GM12878 (cell line): ENCODE measurements around the gene CHKA. TPM values are rescaled to one million over a fixed set of nuclear protein-coding genes. Genes with fewer than 3 reads are reported as not detected.

Experiments used
- ATAC-seq: fragments of 200-7000 bp; cut with Tn5 transposase; 3 replicates; pipeline ENCODE4 v1.9.1; 2020; ENCODE audit warnings: mild to moderate bottlenecking, moderate library complexity
- BruUV-seq: library from RNA; stranded (reverse); fragments of 400-500 nt; replicated peaks from 2 replicates; lab custom pipeline; 2021; lab: Mats Ljungman, UMichigan
- CTCF ChIA-PET: fragments of 300-600 bp; sonication (Branson Sonifier 250); formaldehyde crosslinking; extraction: SDS; loops from one replicate; lab custom pipeline; 2021; ENCODE audit warnings: inconsistent platforms; lab: Yijun Ruan, JAX
- POLR2A ChIA-PET: fragments of 350-600 bp; formaldehyde crosslinking; extraction: SDS; loops from one replicate; lab custom pipeline; 2021; ENCODE audit warnings: inconsistent platforms; lab: Charles Lee
- RAD21 ChIA-PET: fragments of 300-600 bp; sonication (Branson Sonifier 250); formaldehyde crosslinking; loops from one replicate; lab custom pipeline; 2023; ENCODE audit warnings: antibody characterized with exemption; ENCODE audit not compliant: unreplicated experiment; lab: Charles Lee
- SMC1A ChIA-PET: fragments of 300-600 bp; sonication (Branson Sonifier 250); formaldehyde crosslinking; loops from one replicate; lab custom pipeline; 2023; ENCODE audit not compliant: unreplicated experiment, uncharacterized antibody; lab: Charles Lee
- DNase-seq: peaks from one replicate; pipeline ENCODE4 v3.0.0-alpha.2; 2011; ENCODE audit warnings: low read depth, low spot score
- FAIRE-seq: peaks from 3 replicates; lab custom pipeline; 2011; peaks lifted over from hg19 to GRCh38; lab: Jason Lieb, UNC
- H2AFZ ChIP-seq: 2 replicates; pipeline ENCODE4 v1.6.0; 2011; ENCODE audit warnings: low read depth, low read length, control low read depth; ENCODE audit not compliant: control insufficient read depth
- H3K27ac ChIP-seq: 2 replicates; pipeline ENCODE4 v1.5.1; 2011; ENCODE audit warnings: control low read depth; ENCODE audit not compliant: control insufficient read depth, insufficient read depth
- H3K27me3 ChIP-seq, 2 experiments: replicated peaks in 1 of 2; 2 replicates each; pipeline versions ENCODE4 v1.6.0 to v1.6.1; 2011; ENCODE audit warnings: low read length in 1 of 2; ENCODE audit not compliant: control insufficient read depth in 2 of 2, insufficient read depth in 2 of 2
- H3K36me3 ChIP-seq, 2 experiments: 2 replicates each; pipeline ENCODE4 v1.5.1; 2011; ENCODE audit warnings: low read length in 1 of 2; ENCODE audit not compliant: control insufficient read depth in 2 of 2, insufficient read depth in 2 of 2
- H3K4me1 ChIP-seq: 2 replicates; pipeline ENCODE4 v1.6.1; 2011; ENCODE audit warnings: mild to moderate bottlenecking, low read length, moderate library complexity, mixed read lengths; ENCODE audit not compliant: control insufficient read depth, insufficient read depth
- H3K4me2 ChIP-seq: 2 replicates; pipeline ENCODE4 v1.6.0; 2011; ENCODE audit warnings: control low read depth; ENCODE audit not compliant: control insufficient read depth, insufficient read depth
- H3K4me3 ChIP-seq: fragments of 200-600 bp; sonication (generic); 2 replicates; pipeline ENCODE4 v1.5.1; 2016
- H3K79me2 ChIP-seq: 2 replicates; pipeline ENCODE4 v1.6.0; 2011; ENCODE audit warnings: low read length; ENCODE audit not compliant: control insufficient read depth, insufficient read depth
- H3K9ac ChIP-seq: 2 replicates; pipeline ENCODE4 v1.8.0; 2011; ENCODE audit warnings: low read length, control low read depth, mixed read lengths; ENCODE audit not compliant: control insufficient read depth, insufficient read depth
- H3K9me3 ChIP-seq: replicated peaks from 3 replicates; pipeline ENCODE4 v1.5.1; 2011; ENCODE audit warnings: mild to moderate bottlenecking, low read length; ENCODE audit not compliant: control insufficient read depth, insufficient read depth
- H4K20me1 ChIP-seq: 2 replicates; pipeline ENCODE4 v1.6.0; 2011; ENCODE audit not compliant: control insufficient read depth, insufficient read depth
- BRCA1 ChIP-seq: IDR thresholded peaks from 2 replicates; pipeline ENCODE4 v1.6.1; 2011; ENCODE audit warnings: low read depth, low read length, improper control_type of control experiment
- ETV6 ChIP-seq, 2 experiments: fragments of 450-650 bp in 1 of 2; IDR thresholded peaks in 1 of 2; conservative IDR thresholded peaks in 1 of 2; 2 replicates each; pipeline ENCODE4 v1.6.1; 2014; ENCODE audit warnings: antibody characterized with exemption in 1 of 2, borderline replicate concordance in 1 of 2, low read depth in 1 of 2, mild to moderate bottlenecking in 1 of 2, moderate library complexity in 1 of 2
- FOS ChIP-seq: IDR thresholded peaks from 3 replicates; pipeline ENCODE4 v1.6.1; 2011; ENCODE audit warnings: borderline replicate concordance; ENCODE audit not compliant: insufficient read length; ENCODE audit errors: extremely low read depth
- GABPA ChIP-seq: IDR thresholded peaks from 2 replicates; pipeline ENCODE4 v1.6.1; 2014; ENCODE audit warnings: antibody characterized with exemption, low read depth, mild to moderate bottlenecking, inconsistent platforms
- MTA2 ChIP-seq: fragments of 450-650 bp; IDR thresholded peaks from 2 replicates; pipeline ENCODE4 v1.6.1; 2016; ENCODE audit warnings: low read depth, mild to moderate bottlenecking, moderate library complexity
- NFYB ChIP-seq: IDR thresholded peaks from 2 replicates; pipeline ENCODE4 v1.6.1; 2011; ENCODE audit warnings: low read depth, mild to moderate bottlenecking, low read length, improper control_type of control experiment, moderate library complexity; ENCODE audit not compliant: insufficient read depth
- NR2F1 ChIP-seq: fragments of 450-650 bp; conservative IDR thresholded peaks from 2 replicates; pipeline ENCODE4 v1.6.1; 2017; ENCODE audit warnings: mild to moderate bottlenecking
- NRF1 ChIP-seq: conservative IDR thresholded peaks from 2 replicates; pipeline ENCODE4 v1.6.1; 2011; ENCODE audit warnings: mild to moderate bottlenecking, low read depth, low read length, improper control_type of control experiment
- PAX5 ChIP-seq: IDR thresholded peaks from 2 replicates; pipeline ENCODE4 v1.6.1; 2011; ENCODE audit warnings: low read depth, low read length, borderline replicate concordance
- RCOR1 ChIP-seq: conservative IDR thresholded peaks from 2 replicates; pipeline ENCODE4 v1.6.1; 2012; ENCODE audit warnings: low read depth, low read length, improper control_type of control experiment
- ZNF622 ChIP-seq: fragments of 450-650 bp; IDR thresholded peaks from 2 replicates; pipeline ENCODE4 v1.6.1; 2017; ENCODE audit warnings: mild to moderate bottlenecking, inconsistent platforms
- WGBS: methylation state at CpG from one replicate; pipeline ENCODE4 v1.1.6; 2016; ENCODE audit warnings: low lambda C conversion rate; ENCODE audit not compliant: insufficient replicate concordance, insufficient coverage; ENCODE audit errors: missing lambda C conversion rate; 5-methylcytosine and 5-hydroxymethylcytosine counted together
- in situ Hi-C: fragments of 300-500 bp; cut with MboI; formaldehyde crosslinking; loops from 9 replicates; pipeline ENCODE4 v1.14.3; 2018; ENCODE audit warnings: mixed read lengths
- intact Hi-C: fragments of 100-400 bp; cut with micrococcal nuclease; formaldehyde crosslinking; loops from one replicate; pipeline ENCODE4 v1.14.2; 2022; ENCODE audit not compliant: unreplicated experiment
- polyA plus RNA-seq, 11 experiments: library from polyadenylated mRNA; depleted of rRNA in 4 of 11; unstranded in 6 of 11; stranded (reverse) in 5 of 11; fragments of >200 nt; fragmentation: Nextera tagmentation in 4 of 11; fragmentation: Illumina TruSeq in 1 of 11; extraction: Ambion mirVana in 4 of 11; extraction: Trizol in 1 of 11; gene quantifications; 1 replicate in 1 of 11; 2 replicates in 10 of 11; pipeline versions ENCODE4 v1.2.1 to v1.2.3, GENCODE V29; 2011 to 2016; ENCODE audit warnings: inconsistent platforms in 2 of 11, missing spikeins in 2 of 11, low read depth in 1 of 11
- total RNA-seq, 4 experiments: library from RNA; depleted of rRNA in 3 of 4; stranded (reverse); fragments of >200 nt in 3 of 4; fragmentation: Illumina TruSeq in 1 of 4; extraction: Trizol in 1 of 4; gene quantifications; 2 replicates each; pipeline versions ENCODE4 v1.2.1 to v1.2.3, GENCODE V29; 2013 to 2021
- TF ChIP-seq, protein P1 (sequence below): fragments of 450-650 bp; formaldehyde crosslinking; IDR thresholded peaks from 2 replicates; pipeline ENCODE4 v1.4.0; 2020; ENCODE audit warnings: mild to moderate bottlenecking, moderate library complexity
- TF ChIP-seq, protein P2 (sequence below): IDR thresholded peaks from 2 replicates; pipeline ENCODE4 v1.6.1; 2011; ENCODE audit warnings: low read depth, mild to moderate bottlenecking, low read length, moderate library complexity, borderline replicate concordance; ENCODE audit errors: extremely low read depth
- TF ChIP-seq, protein P3 (sequence below): fragments of 450-650 bp; formaldehyde crosslinking; IDR thresholded peaks from 2 replicates; pipeline ENCODE4 v1.4.0; 2022; ENCODE audit warnings: mild to moderate bottlenecking, moderate library complexity
- TF ChIP-seq, protein P4 (sequence below): fragments of 450-650 bp; IDR thresholded peaks from 2 replicates; pipeline ENCODE4 v1.6.1; 2016; ENCODE audit warnings: mild to moderate bottlenecking

The CHKA gene
- total and polyA plus RNA-seq, 10 of the 15 experiments (the other 5 are each of a cell fraction or from before 2014, with no cell fraction given) = 5.2 to 29.2 (median 21.2) TPM

DNA sequence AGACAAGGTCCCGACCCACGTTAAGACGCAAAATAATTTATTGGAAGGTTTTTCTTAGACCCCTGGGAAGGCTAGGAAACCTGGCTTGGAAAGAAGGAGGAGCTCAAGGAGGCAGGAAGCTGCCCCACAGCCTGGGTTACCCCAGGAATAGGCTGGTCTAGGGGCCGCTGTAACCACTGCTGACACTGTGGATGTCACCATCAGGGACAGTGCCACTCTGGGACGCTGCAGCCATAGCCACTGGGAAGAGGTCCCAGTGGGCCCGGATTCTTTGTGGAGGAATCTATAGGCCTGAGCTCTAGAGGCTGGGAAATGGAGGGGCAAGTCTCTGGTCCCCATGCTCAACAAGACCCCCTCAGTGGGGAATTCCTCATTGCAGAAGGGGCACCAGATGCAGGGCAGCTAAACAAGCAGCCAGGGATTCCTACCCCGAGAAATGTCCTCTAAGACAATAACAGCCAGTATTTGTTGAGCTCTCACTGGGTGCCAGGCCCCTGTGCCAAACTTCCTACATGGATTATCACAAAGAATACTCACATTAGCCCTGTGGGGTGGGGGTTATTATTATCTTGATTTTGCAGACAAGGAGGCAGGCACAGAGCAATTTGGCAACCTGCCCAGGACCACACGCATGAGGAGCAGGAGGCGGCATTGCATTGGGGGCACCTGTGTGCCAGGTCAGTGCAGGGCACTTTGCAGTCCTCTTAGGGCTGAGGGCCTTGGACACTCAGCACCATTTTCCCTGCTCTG lies 19.5 kb upstream of the CHKA start:
- Histone ChIP-seq H3K9me3 (no peaks in the 10 kb centered on the region), H4K20me1 (no peaks in the 10 kb centered on the region), H3K27me3 (no peaks in the 10 kb centered on the region), H3K9ac (no peak overlapping the region), H3K4me1 (peaks cover 8% of the 10 kb centered on the region), H2AFZ (no peak overlapping the region), H3K27ac (no peak overlapping the region), H3K4me2 (no peak overlapping the region), H3K36me3 (no peaks in the 10 kb centered on the region), H3K4me3 (no peak overlapping the region), H3K79me2 (no peaks in the 10 kb centered on the region)
- ChIA-PET SMC1A (no interaction called here), POLR2A (interaction anchor here (0.6 kb wide), 1 partner anchor 588 kb away, joined by 5 read pairs; no protein-coding TSS in a partner anchor), CTCF (no interaction called here), RAD21 (no interaction called here)
- intact Hi-C loops = no loop called here
- WGBS = 72% methylated on average over 9 of the region's 9 CpGs
- in situ Hi-C loops = no loop called here
- BruUV-seq = no TSS peak
- FAIRE-seq (no peak), ATAC-seq (no peak), DNase-seq (no peak)
- no peak for TF ChIP-seq ZNF622
- no peak for TF ChIP-seq PAX5
- no peak for TF ChIP-seq ETV6 (conservative IDR thresholded peaks at IDR 0.05 in 1 of 2, IDR thresholded peaks at IDR 0.05 in 1 of 2; ENCODE audit: borderline replicate concordance in 1 of 2, low read depth in 1 of 2)
- TF ChIP-seq, protein P1, sequence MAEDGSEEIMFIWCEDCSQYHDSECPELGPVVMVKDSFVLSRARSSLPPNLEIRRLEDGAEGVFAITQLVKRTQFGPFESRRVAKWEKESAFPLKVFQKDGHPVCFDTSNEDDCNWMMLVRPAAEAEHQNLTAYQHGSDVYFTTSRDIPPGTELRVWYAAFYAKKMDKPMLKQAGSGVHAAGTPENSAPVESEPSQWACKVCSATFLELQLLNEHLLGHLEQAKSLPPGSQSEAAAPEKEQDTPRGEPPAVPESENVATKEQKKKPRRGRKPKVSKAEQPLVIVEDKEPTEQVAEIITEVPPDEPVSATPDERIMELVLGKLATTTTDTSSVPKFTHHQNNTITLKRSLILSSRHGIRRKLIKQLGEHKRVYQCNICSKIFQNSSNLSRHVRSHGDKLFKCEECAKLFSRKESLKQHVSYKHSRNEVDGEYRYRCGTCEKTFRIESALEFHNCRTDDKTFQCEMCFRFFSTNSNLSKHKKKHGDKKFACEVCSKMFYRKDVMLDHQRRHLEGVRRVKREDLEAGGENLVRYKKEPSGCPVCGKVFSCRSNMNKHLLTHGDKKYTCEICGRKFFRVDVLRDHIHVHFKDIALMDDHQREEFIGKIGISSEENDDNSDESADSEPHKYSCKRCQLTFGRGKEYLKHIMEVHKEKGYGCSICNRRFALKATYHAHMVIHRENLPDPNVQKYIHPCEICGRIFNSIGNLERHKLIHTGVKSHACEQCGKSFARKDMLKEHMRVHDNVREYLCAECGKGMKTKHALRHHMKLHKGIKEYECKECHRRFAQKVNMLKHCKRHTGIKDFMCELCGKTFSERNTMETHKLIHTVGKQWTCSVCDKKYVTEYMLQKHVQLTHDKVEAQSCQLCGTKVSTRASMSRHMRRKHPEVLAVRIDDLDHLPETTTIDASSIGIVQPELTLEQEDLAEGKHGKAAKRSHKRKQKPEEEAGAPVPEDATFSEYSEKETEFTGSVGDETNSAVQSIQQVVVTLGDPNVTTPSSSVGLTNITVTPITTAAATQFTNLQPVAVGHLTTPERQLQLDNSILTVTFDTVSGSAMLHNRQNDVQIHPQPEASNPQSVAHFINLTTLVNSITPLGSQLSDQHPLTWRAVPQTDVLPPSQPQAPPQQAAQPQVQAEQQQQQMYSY (CRISPR knock-in tag) = no peak
- no peak for TF ChIP-seq GABPA
- no peak for TF ChIP-seq RCOR1
- no peak for TF ChIP-seq NR2F1
- TF ChIP-seq NFYB = no peak
- TF ChIP-seq FOS = no peak
- TF ChIP-seq, protein P2, sequence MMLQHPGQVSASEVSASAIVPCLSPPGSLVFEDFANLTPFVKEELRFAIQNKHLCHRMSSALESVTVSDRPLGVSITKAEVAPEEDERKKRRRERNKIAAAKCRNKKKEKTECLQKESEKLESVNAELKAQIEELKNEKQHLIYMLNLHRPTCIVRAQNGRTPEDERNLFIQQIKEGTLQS = no peak
- no peak for TF ChIP-seq NRF1
- no peak for TF ChIP-seq MTA2
- TF ChIP-seq BRCA1 = no peak
- TF ChIP-seq, protein P3, sequence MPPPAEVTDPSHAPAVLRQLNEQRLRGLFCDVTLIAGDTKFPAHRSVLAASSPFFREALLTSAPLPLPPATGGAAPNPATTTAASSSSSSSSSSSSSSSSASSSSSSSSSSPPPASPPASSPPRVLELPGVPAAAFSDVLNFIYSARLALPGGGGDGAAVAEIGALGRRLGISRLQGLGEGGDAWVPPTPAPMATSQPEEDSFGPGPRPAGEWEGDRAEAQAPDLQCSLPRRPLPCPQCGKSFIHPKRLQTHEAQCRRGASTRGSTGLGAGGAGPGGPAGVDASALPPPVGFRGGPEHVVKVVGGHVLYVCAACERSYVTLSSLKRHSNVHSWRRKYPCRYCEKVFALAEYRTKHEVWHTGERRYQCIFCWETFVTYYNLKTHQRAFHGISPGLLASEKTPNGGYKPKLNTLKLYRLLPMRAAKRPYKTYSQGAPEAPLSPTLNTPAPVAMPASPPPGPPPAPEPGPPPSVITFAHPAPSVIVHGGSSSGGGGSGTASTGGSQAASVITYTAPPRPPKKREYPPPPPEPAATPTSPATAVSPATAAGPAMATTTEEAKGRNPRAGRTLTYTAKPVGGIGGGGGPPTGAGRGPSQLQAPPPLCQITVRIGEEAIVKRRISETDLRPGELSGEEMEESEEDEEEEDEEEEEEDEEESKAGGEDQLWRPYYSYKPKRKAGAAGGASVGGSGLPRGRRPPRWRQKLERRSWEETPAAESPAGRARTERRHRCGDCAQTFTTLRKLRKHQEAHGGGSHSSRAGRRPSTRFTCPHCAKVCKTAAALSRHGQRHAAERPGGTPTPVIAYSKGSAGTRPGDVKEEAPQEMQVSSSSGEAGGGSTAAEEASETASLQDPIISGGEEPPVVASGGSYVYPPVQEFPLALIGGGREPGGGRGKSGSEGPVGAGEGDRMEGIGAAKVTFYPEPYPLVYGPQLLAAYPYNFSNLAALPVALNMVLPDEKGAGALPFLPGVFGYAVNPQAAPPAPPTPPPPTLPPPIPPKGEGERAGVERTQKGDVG (CRISPR knock-in tag) = no peak
- TF ChIP-seq, protein P4, sequence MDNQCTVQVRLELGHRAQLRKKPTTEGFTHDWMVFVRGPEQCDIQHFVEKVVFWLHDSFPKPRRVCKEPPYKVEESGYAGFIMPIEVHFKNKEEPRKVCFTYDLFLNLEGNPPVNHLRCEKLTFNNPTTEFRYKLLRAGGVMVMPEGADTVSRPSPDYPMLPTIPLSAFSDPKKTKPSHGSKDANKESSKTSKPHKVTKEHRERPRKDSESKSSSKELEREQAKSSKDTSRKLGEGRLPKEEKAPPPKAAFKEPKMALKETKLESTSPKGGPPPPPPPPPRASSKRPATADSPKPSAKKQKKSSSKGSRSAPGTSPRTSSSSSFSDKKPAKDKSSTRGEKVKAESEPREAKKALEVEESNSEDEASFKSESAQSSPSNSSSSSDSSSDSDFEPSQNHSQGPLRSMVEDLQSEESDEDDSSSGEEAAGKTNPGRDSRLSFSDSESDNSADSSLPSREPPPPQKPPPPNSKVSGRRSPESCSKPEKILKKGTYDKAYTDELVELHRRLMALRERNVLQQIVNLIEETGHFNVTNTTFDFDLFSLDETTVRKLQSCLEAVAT = no peak
